HG03521 (cell line): ENCODE data around the gene NPB.

ENCODE experiments used
- ATAC-seq: cut with Tn5 transposase; IDR thresholded peaks from one replicate; pipeline ENCODE4 v1.9.1; 2021; ENCODE audit warnings: mild to moderate bottlenecking, moderate library complexity; ENCODE audit not compliant: unreplicated experiment

NPB gene

DNA sequence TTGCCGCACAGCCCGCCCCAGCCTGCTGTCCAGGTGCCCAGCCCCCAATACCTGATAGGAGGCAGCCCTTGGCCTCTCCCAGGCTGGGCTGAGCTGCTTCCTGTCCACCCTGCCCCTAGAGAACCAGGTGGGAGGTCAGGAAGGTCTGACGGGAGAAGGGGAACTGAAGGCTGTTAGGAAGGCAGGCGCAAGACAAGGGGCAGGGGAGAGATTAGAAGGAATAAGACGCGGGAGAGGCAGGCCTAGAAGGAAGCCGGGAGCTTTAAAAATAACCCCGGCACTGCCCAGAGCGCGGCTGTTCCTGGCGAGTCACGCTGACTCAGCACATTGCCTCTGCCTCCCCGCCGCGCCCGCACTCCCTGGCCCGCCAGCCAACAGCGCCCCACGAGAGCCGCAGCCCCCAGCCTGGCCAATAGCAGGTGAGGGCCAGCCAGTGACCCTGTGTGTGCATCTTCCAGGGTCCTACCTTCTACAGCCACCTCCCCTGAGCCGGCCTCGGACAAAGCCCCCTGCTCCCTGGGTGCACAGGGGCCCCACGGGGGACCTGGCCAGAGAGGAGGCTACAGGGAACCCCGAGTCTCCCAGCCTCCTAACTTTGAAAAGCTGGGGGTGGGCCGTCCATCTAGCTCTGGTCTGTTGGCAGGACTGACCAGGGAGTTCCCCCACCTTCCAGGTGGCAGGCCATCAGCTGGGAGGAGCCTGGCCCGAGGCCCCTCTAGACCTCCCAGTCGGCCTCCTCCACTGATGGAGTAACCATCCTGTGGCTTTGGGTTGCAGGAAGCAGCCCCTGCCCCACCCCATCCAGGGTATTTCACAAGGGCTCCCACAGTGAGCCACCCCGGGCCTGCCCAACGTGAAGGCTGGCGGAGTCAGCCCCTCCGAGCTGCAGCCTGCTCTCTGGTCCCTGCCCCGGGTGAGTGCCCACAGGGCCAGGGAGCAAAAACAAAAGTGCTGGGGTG, 21.5 kb downstream of the NPB start:
- no peak for ATAC-seq

DNA sequence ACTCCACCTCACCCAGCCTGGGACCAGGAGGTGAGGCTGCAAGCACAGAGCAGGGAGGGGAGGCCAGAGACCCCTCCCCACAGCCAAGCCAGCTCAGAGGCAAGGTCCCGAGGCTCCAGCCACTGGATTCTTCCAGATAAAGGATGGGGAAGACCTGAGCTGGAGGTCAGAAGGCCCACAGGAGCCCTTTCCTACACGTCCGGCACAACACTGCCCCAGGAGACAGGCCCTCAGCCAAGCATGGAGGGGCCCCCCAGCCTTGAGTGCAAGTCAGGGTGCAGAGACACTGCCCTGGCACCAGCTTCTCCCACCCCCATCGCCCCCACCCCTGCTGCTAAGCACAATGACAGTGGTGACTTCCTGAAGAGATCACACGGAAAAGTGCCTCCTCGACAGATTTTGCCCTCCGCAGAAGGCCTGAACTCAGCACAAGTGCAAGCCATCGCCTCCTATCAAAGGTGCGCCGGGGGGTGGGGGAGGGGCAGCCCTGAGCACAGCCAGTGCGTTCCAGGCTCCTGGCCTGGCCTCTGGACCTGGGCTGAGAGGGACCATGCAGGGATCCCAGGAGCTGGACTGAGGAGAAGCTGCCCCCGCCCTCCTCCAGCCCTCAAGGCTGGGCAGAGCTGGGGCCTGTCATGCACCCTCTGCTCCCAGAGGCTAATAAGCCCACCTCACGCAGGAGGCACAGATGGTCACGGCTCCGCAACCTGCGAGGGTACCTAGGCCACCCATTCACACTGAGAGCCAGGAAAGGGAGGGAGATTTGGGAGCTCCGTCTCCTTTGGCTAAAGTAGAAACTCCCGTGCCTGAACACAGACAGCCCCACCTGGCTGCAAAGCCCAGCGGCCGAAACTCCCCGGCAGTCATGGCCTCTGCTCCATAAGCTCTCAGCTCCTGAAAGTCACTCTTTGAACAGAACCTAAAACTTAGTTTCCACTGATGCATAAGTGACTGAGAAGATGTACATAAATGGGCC, 22.8 kb downstream of the NPB start:
- no peak for ATAC-seq

DNA sequence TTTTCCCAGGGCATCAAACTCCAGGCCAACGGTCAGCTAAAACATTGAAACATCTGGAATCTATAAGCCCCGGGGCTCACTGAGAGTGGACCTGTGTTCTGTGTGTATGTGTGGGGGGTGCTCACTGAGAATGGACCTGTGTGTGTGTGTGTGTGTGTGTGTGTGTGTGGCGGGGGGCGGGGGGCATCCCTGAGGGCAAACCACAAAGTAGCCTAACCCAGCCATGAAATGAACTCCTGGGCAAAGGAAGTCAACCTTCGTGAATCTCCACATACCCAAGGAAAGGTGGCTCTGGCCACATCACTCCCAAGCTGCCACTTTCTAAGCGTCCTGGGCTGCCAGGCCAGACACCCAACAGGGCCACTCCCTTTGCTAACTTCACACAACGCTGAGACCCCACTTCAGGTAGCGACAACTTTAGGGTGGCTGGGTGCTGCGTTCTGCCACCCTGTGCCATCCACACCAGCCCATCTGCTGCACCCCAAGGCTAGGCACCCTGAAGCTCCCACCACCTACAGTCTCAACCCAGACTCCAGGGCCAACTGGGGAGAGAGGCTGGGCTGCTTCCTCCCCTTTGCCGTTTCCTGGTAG, 23.9 kb downstream of the NPB start:
- no peak for ATAC-seq

DNA sequence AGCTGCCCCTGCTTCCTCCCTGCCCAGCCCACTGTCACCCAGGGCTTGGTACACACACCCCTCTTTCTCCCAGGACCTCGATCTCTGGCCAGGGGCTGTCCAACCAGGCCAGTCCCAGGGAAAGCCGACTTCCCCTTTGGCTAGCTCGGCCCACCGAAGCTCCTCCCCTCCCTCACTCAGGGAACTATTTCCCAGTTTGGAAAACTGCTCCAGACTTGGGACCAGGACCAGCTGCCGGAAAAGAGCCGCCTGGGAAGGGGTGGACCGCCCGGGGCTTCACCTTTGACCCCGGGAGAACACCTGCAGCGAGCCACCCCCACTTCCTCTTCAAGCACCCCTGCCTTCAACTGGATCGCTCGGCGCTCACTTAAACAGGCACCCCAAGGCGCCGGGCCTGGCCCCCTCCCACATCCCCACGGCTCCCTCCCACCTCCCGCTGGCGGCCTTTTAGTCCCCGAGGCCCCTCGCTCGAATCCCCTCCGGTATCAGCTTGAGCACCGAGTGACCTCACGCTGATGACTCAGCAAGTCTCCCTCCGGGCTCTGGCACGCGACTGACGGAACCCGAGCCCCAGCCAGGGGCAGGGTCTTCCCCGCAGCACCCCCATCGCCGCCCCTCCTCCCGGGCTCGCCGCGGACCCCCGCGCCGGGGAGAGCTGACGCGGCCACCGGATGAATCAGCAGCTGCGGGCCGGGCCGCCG, 24.6 kb downstream of the NPB start:
- ATAC-seq, result peak; percentile 10

DNA sequence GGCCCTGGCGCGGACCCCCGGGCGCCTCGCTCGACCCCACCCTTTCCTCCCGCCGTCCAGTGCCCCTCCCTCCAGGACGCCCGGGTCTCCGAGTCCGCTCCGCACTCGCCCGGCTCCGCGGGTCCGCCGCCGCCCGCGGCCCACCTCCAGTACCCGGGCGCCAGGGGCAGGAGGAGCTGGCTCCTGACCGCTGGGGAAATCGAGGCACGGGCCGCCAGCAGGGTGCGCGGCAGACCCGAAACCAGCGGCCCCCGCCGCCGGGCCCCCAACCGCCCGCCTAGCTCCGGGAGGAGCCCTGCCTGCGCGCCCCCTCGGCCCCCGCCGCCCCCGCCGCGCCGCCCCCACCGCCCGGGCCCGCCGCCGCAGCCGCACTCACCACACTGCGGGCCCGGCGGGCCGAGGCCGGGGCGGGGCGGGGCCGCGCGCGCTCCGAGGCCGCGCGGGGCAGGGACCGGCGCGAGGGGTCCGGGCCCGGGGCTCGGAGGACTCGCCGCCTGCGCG, 25.2 kb downstream of the NPB start:
- ATAC-seq, result peak; percentile 7

DNA sequence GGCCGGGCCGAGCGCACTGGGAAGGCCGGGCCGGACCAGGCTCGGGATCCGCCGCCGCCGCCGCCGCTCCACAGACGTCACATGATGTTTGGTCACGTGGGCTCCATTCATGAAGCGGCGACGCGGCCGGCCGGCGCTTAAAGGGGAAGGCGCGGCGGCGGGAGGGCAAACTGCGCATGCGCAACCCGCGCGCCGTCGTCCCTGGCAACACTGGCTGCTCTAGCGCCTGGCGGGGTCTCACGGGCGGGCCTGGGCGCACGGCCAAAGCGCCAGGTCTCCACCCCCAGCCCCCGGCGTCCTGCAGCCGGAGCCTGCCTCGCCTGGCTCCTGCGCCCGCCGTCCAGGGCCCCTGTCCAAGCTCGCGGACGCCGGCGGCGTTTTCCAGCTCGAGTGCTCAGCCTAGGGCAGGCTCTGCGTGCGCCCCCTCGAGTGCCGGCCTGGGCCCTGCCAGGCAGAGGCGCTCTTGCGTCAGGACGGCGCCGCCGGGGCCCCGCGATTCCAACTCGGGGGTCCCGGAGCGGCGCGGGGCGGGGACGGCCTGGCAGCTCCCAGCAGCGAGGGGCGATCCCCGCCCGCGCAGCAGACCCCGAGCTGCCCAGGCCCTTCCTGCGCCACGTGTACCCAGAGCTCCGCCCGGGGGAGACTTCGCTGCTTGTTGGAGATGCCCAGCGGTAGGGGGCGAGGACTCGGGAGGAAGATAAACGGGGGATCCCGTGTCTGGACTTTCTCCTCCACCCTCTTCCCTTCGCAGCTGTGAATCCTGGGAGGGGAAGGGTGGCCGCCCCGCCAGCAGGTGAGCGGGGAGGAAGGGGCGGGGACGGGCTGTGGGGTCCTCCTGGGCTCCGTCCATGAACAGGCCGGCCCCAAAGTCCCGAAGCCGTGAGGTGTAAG, 25.9 kb downstream of the NPB start, which contains the start of gene MAFG:
Gene MAFG, minus strand, starts transcription at position 83 of the 891 bp plus-strand sequence. CDS start 4,550 bp downstream, outside the sequence.
- peak; percentile 65 for ATAC-seq

DNA sequence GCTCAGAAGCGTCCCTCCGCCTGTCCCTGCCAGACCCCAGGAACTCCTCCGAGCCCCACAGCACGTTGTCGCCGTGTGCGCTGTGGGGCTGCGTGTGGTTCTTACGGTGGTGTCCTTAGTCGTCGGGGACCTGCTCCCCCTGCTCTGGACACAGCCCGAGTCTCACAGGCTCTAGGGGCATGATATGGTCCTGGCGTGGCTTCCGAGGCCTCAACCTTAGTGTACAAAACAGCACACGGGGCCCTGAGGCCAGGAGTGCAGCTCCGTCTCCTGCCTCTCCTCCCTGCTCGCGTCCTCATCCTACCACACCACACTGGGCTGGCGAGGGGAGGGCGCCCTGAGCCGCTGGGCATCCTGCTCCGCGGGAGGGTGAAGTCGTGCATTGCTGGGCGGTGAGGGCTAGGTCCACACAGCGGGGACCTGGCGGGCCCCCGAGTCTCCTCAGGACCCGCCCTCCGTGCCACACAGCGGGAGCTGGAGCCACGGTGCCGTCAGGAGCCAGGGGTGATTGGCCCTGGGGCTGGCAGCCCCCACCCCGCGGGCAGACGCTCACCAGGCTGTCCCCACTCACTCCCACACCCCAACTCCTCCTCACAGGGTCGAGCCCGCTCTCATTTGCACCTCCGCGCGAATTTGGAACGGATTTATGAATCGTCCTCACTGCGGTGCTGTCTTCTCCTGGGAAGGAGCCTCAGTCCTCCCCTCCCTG, 26.7 kb downstream of the NPB start:
- ATAC-seq, result no peak

DNA sequence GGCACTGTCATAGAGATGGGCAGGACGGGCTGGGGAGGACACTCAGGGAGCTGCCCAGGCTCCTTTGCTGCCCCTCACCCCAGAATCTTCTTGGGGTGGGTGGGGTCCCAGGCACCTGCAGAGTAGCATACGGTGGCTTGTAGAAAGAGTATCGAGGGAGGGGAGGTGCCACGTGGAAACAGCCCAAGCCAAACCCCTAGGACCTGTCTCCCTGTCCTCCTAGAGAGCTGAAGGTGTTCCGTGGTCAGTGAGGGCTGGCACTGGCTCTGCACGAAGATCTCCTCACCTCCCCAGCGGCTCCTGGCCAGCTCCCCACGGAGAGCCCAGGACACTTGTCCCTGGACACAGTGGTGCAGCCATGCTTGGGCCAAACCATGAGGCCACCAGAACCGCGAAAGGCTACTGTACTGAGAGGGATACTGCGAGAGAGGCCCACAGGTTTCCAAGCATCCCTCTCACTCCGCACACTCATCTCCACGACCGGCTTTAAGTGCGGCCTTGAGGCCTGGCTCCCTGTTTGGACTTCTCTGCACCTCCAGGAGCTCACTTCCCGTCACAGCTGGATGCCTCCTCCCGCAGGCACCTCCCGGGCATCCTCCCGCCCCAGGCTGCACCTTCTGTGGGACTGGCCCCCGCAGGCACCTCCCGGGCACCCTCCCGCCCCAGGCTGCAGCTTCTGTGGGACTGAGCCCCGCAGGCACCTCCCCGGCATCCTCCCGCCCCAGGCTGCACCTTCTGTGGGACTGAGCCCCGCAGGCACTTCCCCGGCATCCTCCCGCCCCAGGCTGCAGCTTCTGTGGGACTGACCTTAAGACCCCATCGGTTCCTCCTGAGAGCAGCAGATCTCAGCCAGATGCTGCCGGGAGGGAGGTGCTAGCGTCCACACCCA, 27.5 kb downstream of the NPB start:
- ATAC-seq, result no peak

DNA sequence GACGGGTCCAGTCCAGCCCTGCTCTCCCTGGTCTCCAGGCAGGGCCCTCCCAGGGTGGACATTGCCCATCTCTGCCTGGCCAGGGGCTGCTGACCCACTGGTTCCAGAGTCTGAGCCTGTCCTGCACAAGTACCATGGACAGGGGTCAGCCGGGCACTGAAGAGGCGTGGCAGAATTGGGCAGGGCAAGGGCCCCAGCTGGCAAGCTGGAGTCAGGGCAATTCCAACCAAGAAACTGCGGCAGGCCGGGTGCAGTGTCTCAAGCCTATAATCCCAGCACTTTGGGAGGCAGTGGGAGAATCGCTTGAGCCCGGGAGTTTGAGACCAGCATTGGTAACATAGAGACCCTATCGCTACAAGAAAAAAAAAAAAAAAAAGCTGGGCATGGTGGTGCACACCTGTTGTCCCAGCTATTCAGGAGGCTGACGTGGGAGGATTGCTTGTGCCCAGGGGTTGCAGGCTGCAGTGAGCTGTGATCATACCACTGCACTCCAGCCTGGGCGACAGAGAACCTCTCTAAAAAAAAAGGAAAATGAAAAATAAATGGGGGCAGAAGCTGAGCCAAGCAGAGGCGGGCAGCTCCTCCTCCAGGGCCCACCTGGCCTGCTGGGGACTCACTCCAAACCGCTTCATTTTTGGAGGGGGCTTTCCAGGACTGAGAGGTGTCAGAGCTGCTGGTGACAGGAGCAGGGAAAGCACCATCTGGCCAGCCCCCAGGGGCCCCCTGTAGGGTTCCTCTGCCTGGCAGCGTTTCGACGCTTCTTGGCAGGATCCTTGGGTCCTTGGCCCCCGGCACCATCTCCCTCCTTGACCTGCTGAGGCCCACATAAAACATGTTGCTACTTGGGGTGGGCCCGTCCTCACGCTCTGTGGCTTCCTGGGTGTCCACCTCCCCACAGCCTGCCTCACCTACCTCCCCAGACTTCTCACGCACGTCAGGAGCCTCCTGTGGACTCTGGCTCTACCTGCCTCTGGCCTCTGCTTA, 28.4 kb downstream of the NPB start:
- no peak for ATAC-seq

DNA sequence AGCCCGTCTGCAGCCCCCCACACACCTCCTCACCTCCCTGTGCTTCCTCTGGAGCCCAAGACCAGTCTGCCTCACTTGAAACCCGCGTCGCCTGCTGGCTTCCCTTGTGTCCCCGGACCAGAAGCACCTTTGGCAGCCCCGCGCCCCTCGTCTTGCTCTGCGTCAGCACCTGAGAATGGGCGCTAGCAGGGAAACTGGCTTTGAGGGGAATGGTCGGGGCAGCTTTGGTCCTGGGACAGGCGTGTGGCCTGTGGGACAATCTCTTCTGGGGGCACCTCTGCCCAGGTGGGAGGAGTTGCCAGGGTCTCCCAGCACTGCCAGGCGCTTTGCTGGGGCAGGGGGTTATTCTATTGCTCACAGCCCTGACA, 29.1 kb downstream of the NPB start:
- ATAC-seq, result no peak

DNA sequence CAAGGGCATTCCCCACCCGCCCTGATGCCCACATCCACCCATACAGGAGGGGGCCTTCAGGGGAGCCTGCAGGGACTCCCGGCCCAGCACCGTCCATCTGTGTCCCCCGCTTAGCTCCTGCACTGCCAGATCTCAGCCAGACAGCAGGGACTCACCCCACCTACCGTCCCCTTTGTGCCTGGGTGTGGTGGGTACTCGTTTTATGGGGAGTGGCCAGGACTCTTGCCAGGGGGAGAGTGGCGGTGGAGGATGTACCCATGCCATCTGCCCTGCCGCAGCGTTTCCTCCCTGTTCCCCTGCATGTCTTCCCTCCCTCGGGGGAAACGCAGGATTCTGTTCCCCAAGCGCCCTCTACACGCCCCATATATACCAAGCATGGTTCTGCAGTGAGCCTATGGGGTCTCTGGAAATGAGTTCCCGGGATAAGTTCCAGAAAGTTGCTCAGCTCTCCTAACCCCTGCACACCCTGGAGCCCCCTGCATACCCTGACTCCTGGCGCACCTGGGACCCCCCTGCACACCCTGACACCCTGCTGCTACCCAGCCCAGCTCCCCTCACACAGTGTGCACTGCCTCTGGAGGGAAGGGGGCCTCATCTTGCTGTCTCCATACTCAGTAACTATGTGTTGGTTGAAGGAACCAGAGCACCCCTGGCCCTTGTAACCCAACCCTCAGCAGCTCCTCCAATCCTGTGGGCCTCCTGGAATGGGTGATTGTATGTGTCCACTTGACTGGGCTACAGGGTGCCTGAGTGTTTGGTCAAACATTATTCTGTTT, 29.7 kb downstream of the NPB start:
- ATAC-seq, result no peak

DNA sequence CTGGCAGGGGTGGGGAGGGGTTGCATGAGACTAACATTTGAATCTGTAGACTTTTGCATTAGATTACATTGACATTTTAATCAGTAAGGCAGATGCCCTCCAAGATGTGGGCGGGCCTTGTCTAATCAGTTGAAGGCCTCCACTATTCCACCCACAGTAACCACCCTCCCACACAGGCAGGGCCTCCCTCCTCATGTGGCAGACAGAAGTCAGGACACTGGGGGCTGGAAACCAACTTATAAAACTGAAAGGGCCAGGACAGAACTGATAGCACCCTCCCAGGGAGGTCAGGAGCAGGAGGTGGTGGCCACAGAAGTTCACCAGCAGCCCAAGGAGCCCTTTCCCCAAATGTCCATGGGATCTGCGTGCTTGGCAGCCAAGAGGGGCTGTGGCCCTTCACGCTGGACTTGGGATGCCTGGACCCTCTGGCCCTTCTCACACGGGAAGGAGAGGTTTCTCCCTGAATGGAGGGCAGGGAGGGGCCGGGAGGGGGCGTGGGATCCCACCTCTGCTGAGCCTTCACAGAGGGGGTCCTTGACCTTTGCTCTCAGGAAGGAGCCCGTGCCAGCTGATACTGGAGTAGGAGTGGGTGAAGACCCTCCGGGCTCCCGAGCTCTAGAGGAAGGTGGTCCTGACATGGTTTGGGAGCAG, 30.4 kb downstream of the NPB start:
- no peak for ATAC-seq

DNA sequence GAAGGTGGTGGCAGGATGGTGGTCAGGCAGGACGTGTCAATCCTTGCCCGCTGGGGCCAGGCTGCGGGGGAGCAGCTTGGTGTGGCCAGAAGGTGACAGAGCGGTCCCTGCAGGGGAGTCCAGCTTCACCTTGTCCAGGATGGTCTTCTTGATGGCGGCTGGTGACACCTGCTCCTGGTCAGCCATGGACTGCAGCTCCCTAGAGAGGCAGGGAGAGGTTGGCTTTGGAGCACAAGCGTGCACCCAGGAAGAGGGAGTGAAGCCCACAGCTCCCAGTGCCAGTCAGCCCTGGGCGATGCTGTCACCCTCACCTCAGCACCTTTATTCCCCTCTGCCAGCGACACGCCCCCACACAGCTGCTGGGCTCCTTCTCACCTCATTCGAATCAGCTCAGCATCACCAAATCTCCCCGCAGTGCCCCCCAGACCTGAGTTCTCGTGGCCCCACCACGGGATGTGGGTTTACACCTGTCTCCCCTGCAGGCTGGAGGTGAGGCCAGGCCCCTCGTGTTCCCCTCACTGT, 31.2 kb downstream of the NPB start:
- ATAC-seq, result no peak

DNA sequence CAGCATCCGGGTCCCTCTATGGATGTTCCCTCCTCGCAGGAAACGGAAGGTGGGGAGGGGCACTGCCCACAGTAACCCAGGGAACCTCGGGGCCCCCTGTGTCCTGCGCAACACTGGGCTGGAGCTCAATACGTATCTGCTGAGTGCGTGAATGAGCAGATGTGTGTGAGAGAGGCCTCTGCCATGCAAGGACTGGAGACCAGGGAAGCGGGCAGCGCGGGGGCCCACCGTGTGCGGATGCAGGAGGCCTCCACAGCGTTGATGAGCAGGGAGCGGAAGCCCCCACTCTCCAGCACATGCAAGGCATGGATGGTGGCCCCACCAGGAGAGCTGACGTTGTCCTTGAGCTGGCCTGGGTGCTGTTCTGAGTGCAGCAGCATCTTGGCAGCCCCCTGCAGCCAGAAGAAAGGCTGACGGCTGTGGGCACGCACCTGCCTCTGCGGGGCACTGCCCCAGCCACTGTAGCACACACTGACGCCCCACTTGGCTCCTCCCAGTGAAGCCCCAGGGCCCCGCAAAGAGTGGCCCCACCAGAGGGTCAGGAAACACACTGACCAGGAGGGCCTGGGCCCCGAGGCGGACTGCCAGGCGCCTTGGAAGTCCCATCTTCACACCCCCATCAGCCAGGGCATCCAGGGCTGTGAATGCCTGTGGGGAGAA, 32.2 kb downstream of the NPB start:
- ATAC-seq, result no peak
